SU-DHL-6 (cell line): ENCODE measurements around the gene MAP7D2.
"Not testable (repeated sequence)": the region's sequence is repeated elsewhere in the genome, so short reads cannot be mapped to it uniquely, and the experiment has no call there.

Experiments used
- EZH2phosphoT487 ChIP-seq: fragments of 200-600 bp; sonication (generic), shearing (Covaris generic); conservative IDR thresholded peaks from 2 replicates; pipeline ENCODE4 v1.6.1; 2018; ENCODE audit warnings: mild to moderate bottlenecking, antibody characterized with exemption, low read length, moderate library complexity, mixed read lengths
- TF ChIP-seq, protein P1 (sequence below): fragments of 200-600 bp; sonication (generic); IDR thresholded peaks from one replicate; pipeline ENCODE4 v1.5.1; 2017; ENCODE audit warnings: antibody characterized with exemption, mild to moderate bottlenecking, low read length, moderate library complexity; ENCODE audit not compliant: insufficient read depth, poor library complexity, severe bottlenecking

DNA sequence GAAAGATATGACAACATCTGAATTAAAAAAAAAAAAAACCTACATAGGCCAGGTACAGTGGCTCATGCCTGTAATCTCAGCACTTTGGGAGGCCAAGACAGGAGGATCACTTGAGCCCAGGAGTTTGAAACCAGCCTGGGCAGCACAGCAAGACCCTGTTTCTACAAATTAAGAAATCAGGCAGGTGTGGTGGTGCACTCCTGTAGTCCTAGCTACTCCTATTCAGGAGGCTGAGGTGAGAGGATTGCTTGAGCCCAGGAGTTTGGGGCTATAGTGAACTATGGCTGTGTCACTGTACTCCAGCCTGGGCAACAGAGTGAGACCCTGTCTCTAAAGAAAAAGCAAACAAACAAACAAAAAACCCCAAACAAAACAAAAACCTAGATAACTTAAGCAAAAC, 45.8 kb upstream of the MAP7D2 start:
- TF ChIP-seq, protein P1, sequence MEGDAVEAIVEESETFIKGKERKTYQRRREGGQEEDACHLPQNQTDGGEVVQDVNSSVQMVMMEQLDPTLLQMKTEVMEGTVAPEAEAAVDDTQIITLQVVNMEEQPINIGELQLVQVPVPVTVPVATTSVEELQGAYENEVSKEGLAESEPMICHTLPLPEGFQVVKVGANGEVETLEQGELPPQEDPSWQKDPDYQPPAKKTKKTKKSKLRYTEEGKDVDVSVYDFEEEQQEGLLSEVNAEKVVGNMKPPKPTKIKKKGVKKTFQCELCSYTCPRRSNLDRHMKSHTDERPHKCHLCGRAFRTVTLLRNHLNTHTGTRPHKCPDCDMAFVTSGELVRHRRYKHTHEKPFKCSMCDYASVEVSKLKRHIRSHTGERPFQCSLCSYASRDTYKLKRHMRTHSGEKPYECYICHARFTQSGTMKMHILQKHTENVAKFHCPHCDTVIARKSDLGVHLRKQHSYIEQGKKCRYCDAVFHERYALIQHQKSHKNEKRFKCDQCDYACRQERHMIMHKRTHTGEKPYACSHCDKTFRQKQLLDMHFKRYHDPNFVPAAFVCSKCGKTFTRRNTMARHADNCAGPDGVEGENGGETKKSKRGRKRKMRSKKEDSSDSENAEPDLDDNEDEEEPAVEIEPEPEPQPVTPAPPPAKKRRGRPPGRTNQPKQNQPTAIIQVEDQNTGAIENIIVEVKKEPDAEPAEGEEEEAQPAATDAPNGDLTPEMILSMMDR = not testable (repeated sequence)
- not testable (repeated sequence) for TF ChIP-seq EZH2phosphoT487
